D721Med (cell line): ENCODE data around the gene GPR68.

Source experiments
- DNase-seq: peaks from one replicate; pipeline ENCODE4 v3.0.0; 2011; ENCODE audit warnings: low spot score; ENCODE audit not compliant: insufficient read length
- FAIRE-seq: peaks from 2 replicates; lab custom pipeline; 2011; peaks lifted over from hg19 to GRCh38; lab: Jason Lieb, UNC
- CTCF ChIP-seq: IDR thresholded peaks from 2 replicates; pipeline ENCODE4 v1.5.1; 2012; ENCODE audit warnings: mild to moderate bottlenecking, control low read depth; ENCODE audit not compliant: insufficient read depth; ENCODE audit errors: missing control alignments

Gene GPR68

GRCh38 chr14:91273273-91273884 is 28.9 kb upstream of the GPR68 start:
- DNase-seq (no peak), FAIRE-seq (no peak)

GRCh38 chr14:91272341-91273272 is 28.1 kb upstream of the GPR68 start:
- DNase-seq (no peak), FAIRE-seq (no peak)
- TF ChIP-seq CTCF: no peak

More at GRCh38 chr14:91273273-91273884, 28.9 kb upstream of the GPR68 start:
- TF ChIP-seq CTCF: no peak

- no peak for TF ChIP-seq CTCF
- DNase-seq (no peak), FAIRE-seq (no peak)
Observed at GRCh38 chr14:91271639-91272038, 27.1 kb upstream of the GPR68 start.

- no peak for TF ChIP-seq CTCF
- DNase-seq (no peak), FAIRE-seq (no peak)
Observed at GRCh38 chr14:91270619-91271018, 26.1 kb upstream of the GPR68 start.

GRCh38 chr14:91270188-91270587 is 25.7 kb upstream of the GPR68 start:
- no peak for TF ChIP-seq CTCF

GRCh38 chr14:91269076-91269991 is 24.8 kb upstream of the GPR68 start:
- FAIRE-seq (no peak), DNase-seq (no peak)
- TF ChIP-seq CTCF: no peak

More at GRCh38 chr14:91270188-91270587, 25.7 kb upstream of the GPR68 start:
- DNase-seq: no peak
- FAIRE-seq: no peak
